Measurements from ENCODE around the gene IL16.
"Not testable (repeated sequence)": the region's sequence is repeated elsewhere in the genome, so short reads cannot be mapped to it uniquely, and the experiment has no call there.

Gene IL16

GRCh38 chr15:81343371-81343770 lies 146.7 kb downstream of the IL16 start:
- DNase-seq = no peak

- no peak for DNase-seq
These were observed 149.9 kb downstream of the IL16 start for GRCh38 chr15:81346611-81347010.

GRCh38 chr15:81347910-81348309 lies 151.2 kb downstream of the IL16 start:
- no peak for DNase-seq

- not testable (repeated sequence) for DNase-seq
These were observed 152.0 kb downstream of the IL16 start for GRCh38 chr15:81348691-81349090.

GRCh38 chr15:81349271-81349670 lies 152.6 kb downstream of the IL16 start:
- DNase-seq = no peak

GRCh38 chr15:81351651-81352050 lies 155.0 kb downstream of the IL16 start:
- DNase-seq = no peak

GRCh38 chr15:81356252-81356651 lies 159.6 kb downstream of the IL16 start:
- DNase-seq = no peak

- no peak for DNase-seq
These were observed 160.6 kb downstream of the IL16 start for GRCh38 chr15:81357180-81357686.

GRCh38 chr15:81358248-81358647 lies 161.6 kb downstream of the IL16 start:
- DNase-seq = no peak

- DNase-seq = no peak
These were observed 163.8 kb downstream of the IL16 start for GRCh38 chr15:81360491-81360890.

- no peak for DNase-seq
These were observed 165.2 kb downstream of the IL16 start for GRCh38 chr15:81361891-81362290.

GRCh38 chr15:81362790-81363189 lies 166.1 kb downstream of the IL16 start:
- no peak for DNase-seq

- DNase-seq = no peak
These were observed 166.6 kb downstream of the IL16 start for GRCh38 chr15:81363276-81363675.

Measured in NCI-H187 treated with DMSO at 0.1 percent for 48 hours (cell line).